GM19025 (cell line): ENCODE data around the gene NDUFS1.
"Not testable (repeated sequence)": the region's sequence is repeated elsewhere in the genome, so short reads cannot be mapped to it uniquely, and the experiment has no call there.

Source experiments
- ATAC-seq: cut with Tn5 transposase; IDR thresholded peaks from one replicate; pipeline ENCODE4 v1.9.1; 2021; ENCODE audit warnings: mild to moderate bottlenecking, low read depth, moderate library complexity; ENCODE audit not compliant: unreplicated experiment

The NDUFS1 gene

GRCh38 chr2:206105541-206105940 lies 53.7 kb downstream of the NDUFS1 start:
- ATAC-seq, result no peak

- ATAC-seq, result no peak
Observed at GRCh38 chr2:206105038-206105437, 54.2 kb downstream of the NDUFS1 start.

- not testable (repeated sequence) for ATAC-seq
Observed at GRCh38 chr2:206098872-206099271, 60.4 kb downstream of the NDUFS1 start.

DNA sequence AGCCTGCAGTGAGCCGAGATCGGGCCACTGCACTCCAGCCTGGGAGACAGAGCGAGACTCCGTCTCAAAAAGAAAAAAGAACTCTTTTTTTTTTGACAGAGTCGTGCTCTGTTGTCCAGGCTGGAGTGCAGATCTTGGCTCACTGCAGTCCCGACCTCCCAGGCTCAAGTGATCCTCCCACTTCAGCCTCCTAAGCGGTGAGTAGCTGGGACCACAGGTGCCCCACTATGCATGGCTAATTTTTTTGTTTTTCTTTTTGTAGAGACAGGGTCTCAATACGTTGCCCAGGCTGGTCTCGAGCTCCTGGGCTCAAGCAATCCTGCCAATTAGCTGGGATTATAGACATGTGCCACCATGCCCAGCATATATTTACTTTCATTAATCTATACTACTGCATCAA lies 60.8 kb downstream of the NDUFS1 start:
- no peak for ATAC-seq

- no peak for ATAC-seq
Observed at GRCh38 chr2:206096876-206097275, 62.4 kb downstream of the NDUFS1 start.

DNA sequence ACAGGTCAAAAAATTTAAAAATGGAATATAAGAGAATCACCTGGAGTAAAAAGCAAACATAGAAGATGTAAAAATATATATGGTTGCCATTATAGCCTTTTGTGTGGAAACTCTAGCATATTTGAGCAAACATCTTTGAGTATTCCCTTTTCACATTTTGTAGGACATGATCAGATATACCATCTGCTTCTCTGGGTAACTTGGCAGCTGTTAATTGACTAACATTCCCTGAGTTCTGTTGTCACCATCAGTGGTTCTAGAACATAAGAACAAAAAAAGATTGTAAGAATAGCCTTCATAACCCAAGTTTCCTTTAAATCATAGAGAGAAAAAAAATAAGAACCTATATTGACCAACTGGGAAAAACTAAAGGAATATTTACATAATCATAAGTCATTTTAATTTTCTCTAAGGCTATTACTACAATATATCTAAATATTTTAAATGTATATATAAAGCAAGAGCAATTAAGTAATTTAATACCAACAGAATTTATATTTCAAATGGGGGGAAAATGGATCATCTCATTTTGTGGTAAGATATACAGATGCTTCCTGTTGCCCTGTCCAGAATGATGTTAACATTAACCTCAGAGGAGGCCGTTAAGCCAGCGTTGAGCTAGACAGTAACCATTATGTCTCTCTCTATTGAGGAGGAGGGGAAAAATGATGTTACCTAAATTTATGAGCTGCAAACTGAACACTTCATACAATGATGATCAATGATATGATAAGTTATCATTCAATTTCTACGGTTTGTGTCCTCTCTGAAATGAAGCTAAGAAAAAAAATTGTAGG lies 63.5 kb downstream of the NDUFS1 start:
- no peak for ATAC-seq

GRCh38 chr2:206092297-206092696 lies 66.9 kb downstream of the NDUFS1 start:
- ATAC-seq, result no peak

DNA sequence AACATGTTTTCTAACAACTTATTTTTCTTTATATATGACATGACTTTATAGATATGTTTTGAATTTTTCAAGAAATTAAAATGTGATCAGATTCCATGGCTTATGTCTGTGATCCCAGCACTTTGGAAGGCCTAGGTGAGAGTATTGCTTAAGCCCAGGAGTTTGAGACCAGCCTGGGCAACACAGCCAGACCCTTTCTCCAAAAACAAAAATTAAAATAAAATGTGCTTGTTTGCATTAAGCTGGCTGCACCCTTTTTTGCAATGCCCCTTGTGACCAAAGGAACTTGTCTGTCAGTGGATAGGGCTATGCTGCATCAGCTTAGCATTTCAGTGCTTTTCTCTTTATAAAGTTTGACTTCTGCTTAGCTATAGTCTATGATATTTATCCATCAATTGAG lies 71.0 kb downstream of the NDUFS1 start:
- no peak for ATAC-seq

DNA sequence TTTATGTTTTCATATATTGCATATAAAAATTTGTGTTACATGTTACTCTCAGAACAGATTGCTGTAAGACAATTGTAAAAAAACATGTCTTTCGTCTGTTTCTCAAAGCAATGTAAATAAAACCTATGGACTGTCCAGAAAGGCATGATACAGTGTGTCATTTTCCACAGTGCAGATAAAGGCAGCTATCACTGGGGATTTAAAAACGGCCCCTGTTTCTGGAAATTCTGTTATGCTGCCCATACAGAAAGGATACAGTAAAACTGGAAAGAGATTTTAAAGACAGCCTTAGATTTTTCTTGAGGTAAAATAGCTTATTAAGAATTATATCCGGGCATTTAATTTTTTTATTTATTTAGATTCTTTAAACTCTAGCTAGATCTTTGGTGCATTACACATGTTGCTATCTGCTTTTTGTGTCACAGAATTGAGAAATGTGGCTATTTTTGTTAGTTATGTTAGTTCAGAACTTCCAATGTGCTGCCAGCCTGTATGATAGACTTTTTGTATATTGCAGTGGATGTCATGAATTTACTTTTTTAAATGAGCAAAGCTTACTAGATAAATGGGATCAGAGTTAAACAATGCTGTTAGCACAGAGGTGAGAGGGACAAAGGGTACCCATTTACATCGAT lies 72.4 kb downstream of the NDUFS1 start:
- no peak for ATAC-seq

DNA sequence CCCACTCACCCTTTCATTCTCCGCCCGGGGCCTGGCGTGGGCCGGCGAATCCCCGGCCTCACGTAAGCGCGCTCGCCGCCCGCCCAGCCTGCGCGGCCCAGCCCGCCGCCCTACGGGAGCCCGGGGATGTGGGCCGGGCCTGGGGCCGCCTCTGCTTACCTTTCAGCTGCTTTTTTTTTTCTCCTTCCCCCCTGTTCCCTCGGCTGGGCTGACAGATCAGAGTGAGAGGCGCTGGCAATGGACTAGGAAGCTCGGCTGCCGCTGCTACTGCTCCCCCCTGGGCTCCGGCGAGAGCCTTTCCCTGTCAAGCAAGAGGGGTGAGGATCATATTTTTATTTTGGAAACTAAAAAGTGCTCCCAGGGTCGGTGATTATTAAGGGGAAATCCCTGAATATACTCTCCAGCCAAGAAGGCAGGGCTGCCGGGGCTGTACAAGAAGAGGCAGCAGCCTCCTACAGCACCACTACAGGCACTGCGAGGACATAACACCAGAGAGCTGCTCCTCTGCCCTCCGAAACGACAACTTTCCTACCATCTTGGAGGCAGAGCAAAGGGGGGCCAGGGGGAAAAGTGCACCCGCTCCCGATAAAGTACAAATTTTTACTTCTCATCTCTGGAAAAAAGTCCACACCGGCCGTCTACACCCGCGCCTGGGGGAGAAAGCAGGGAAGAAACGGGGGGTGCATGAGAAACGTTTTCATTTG lies 73.3 kb downstream of the NDUFS1 start, which contains the start of gene INO80D:
INO80D (minus strand) TSS at position 433 of the 704 bp plus-strand sequence. CDS start 23,158 bp downstream, outside the sequence.
- peak; percentile 77 for ATAC-seq

DNA sequence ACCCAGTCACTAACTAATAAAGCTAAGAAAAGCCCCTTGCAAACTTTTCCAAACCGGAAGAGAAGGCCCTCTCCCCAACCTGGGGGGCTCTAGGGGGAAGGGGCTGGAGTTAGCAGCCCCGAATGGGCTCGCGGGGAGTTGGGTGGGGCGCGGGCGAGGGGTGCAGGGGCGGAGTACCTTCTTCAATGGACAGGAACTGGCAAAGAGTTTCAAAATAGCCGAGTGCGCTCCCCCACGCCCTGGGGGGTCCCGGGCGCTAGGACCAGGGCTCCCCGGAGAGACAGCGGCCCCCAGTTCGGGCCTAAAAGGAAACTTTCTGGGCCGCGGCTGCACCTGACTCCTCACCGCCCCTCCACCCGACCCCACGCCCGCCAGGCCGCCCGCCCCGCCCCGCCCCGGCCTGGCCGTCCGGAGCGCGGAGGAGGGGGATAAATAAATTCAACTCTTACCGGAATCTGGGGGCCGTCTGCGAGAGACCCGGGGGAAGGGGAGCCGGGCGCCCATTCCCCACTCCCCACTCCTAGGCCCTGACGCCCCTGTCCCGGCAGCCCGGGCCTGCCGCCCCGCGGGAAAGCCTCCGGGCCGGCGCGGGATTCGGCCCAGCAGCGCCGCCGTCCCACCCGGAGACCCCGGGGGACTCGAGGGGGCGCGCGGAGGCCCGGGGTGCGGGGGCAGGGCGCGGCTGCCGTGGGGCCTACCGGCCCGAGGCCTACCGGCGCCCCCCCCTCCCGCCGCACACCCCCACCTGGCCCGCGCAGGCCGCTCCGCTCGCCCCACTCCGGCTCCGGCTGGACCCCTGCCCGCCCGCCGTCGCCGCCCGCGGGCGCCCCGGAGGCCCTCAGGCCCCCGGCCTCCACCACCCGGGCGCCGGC lies 74.1 kb downstream of the NDUFS1 start:
- peak; percentile 30 for ATAC-seq

DNA sequence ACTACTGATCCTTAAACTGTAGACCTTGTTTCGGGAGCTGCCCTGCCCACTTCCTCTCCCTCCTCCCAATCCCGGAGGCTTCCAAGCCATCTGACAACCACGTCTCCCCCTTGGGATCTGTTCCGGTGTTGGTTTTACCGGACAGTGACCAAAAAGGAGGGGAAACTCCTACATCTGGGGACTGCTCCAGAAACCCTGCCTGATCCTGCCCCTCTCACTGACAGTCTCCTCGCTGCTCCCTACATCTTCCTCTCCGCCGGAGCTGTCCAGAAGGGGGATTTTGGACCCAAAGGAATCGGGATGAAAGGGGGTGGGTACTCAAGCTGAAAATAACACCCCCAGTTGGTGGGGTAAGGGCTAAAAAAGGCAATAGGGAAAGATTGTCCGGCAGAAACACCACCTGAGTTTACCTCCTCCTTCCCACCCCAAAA lies 74.8 kb downstream of the NDUFS1 start:
- no peak for ATAC-seq

- ATAC-seq, result no peak
Observed at GRCh38 chr2:206083602-206084438, 75.4 kb downstream of the NDUFS1 start.

DNA sequence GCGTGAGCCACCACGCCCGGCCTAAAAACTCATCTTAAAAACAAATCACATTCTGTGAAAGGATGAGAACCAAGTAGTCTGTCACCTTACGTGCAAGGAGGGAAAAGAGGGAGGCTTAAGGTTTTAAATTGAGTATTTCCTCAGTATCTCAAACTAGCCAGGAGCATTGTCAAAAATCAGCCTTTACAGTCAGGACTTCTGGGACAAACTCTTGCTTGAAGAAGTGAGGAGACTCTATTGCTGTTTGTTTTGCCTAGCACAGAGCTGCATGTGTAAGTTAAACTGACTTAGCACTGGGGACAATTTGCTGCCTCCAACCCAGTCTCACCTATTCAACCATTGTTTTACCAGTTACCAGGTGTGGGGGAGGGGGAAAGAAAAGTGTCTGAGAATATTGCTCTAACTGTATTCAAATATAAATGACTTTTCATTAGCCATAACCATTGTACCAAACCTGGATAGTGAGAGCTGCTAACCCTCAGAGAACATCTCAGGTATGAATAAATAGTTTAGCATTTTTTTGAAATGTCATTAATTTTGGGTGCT lies 76.9 kb downstream of the NDUFS1 start:
- ATAC-seq, result no peak

DNA sequence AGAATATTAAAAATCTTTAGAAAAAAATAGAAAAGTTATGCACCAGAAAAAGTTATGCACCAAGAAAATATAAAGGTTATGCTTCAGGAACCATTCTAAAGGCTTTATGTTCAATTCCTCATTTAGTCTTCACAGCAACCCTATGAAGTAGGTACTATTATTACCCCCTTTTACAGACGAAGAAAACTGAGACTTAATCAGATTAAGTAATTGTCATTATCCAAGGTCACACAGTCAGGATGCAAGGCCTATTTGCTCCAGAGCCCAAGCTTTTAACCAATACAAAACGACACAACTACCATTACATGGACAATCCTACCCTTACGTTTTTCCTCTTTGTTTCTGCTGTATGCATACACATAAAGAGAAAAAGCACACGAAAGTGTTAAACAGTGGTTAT lies 78.3 kb downstream of the NDUFS1 start:
- ATAC-seq, result no peak

DNA sequence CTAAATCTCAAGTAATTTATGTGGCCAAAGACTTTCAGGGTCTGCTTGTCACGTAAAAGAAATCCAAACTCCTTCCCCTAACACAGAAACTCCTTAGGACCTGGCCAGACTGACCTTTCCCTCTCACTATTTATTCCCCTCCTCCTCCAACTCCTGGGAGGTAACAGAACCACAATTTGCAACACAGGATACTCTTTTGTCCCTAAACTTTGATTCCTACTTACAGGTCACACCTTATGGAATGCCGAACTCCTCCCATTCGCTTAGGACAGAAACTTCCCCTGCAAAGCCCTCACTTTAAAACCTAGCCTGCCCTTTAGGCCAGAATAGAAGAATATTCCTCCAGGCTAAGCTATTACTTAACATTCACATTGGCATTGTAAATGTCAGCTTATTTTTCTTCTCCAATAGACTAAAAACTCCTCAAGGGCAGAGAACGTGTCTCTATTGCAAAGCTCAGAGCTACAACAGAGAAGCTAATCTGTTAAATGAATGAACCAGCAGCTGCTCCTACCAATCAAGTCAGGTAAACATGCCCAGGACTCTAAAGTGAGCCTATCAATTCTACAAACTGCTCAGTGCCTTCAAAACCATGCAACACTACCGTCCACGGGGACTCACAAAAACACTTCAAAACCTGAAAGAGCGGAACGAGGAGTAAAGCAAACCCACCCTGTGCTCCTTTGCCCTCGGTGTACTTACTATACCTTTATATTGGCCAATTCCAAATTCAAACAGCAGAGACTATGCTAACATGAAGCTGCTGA lies 79.4 kb downstream of the NDUFS1 start:
- ATAC-seq, result no peak

GRCh38 chr2:206077879-206078278 lies 81.4 kb downstream of the NDUFS1 start:
- ATAC-seq, result not testable (repeated sequence)

- ATAC-seq, result no peak
Observed at GRCh38 chr2:206075113-206075512, 84.1 kb downstream of the NDUFS1 start.
